Stomach (tissue), 4 donors: ENCODE results near the gene ABHD15.

Experiments used
- CTCF ChIP-seq, 7 experiments: fragments of 450-650 bp in 4 of 7; fragments of 200-600 bp in 3 of 7; sonication (generic) in 3 of 7; IDR thresholded peaks; one replicate each; pipeline ENCODE4 v1.5.1; 2016 to 2019; ENCODE audit warnings: antibody characterized with exemption in 7 of 7, control low read depth in 2 of 7, mild to moderate bottlenecking in 1 of 7
- EP300 ChIP-seq: sonication (generic); formaldehyde crosslinking; IDR thresholded peaks from one replicate; pipeline ENCODE4 v1.6.1; 2017; ENCODE audit warnings: antibody characterized with exemption
- POLR2A ChIP-seq, 4 donors: fragments of 450-650 bp; IDR thresholded peaks; one replicate each; pipeline ENCODE4 v1.6.1; 2016; ENCODE audit warnings: antibody characterized with exemption in 4 of 4, control low read depth in 2 of 4, mild to moderate bottlenecking in 1 of 4, moderate library complexity in 1 of 4
- POLR2AphosphoS5 ChIP-seq, 3 donors: sonication (generic); formaldehyde crosslinking; IDR thresholded peaks; one replicate each; pipeline ENCODE4 v1.6.1; 2016; ENCODE audit warnings: antibody characterized with exemption in 3 of 3

GRCh38 chr17:29514792-29515191 is 52.0 kb downstream of the ABHD15 start:
- no peak for TF ChIP-seq CTCF (IDR thresholded peaks at IDR 0.05)
- no peak for TF ChIP-seq POLR2A (IDR thresholded peaks at IDR 0.05)
- no peak for TF ChIP-seq POLR2AphosphoS5 (IDR thresholded peaks at IDR 0.05)
- TF ChIP-seq EP300, result no peak
